ENCODE measurements around the gene SOSTDC1.
A peak's percentile ranks its signal among the peaks of the same experiment; 100 is the strongest.
"Not testable (repeated sequence)": the region's sequence is repeated elsewhere in the genome, so short reads cannot be mapped to it uniquely, and the experiment has no call there.

The SOSTDC1 gene, protein sequence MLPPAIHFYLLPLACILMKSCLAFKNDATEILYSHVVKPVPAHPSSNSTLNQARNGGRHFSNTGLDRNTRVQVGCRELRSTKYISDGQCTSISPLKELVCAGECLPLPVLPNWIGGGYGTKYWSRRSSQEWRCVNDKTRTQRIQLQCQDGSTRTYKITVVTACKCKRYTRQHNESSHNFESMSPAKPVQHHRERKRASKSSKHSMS

DNA sequence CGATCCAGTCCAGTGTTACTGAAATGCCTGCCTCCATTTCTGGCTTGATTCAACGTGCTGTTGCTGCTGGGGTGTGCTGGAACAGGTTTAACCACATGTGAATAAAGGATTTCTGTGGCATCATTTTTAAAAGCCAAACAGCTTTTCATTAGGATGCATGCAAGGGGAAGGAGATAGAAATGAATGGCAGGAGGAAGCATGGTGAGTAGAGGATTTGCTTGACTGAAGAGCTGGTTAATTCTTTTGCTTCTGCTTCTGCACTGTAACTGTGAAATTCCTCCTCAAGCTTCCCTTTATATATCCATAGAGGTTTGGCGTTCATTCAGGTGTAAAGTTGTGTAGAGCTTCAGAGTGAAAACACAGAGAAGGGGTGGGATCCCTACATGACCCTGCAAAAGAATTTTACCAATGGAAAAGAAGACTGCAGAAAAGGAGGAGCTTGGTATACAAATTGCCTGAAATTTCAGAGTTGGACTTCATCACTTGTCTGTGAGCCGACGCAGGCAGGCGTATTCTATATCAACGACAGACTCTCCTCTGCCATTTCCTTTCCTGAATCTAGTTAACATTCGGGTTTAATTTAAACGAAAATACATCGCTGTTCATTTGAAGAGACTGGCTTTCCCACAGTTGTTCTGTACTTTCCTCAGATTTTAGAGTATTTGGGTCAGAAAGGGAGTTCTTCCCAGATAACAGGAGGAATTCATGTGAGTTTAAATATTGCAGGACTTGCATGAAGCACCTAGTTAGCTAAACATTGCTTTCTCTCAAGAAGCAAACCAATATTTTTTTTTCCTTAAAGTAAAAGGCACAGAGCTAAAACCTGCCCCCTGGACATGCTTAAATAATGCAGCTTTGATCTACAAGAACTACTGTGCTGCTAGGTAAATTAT, at the start of gene SOSTDC1:
Gene SOSTDC1, minus strand, starts transcription at position 270 of the 893 bp plus-strand sequence. Its CDS starts 70 bp downstream, at position 200.
- no peak for DNase-seq (ENCODE audit: low read depth)
- peak within 1 kb of the TSS; percentile 28 for H3K4me3 ChIP-seq (ENCODE audit: low read depth, low read length)

DNA sequence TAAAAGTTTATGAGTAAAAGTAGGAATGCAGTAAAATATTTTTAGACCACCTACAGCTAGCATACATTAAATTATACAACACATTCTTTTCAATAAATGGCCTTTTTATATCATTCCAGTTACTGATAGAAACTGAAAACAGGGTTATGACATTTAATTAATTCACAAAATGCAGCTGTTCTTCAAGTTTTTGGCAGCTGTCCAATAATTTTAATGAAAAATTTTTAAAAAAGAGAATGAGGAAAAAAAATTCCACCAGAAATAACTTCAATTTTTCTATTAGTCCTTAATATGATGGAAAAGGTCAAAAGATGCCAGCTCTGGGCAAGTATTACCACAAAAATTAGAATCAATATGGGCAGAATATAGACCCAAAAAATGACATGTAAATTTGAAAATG, 49.2 kb upstream of the SOSTDC1 start:
- DNase-seq (ENCODE audit: low read depth) = no peak
- H3K4me3 ChIP-seq (ENCODE audit: low read depth, low read length) = no peak overlapping the region

DNA sequence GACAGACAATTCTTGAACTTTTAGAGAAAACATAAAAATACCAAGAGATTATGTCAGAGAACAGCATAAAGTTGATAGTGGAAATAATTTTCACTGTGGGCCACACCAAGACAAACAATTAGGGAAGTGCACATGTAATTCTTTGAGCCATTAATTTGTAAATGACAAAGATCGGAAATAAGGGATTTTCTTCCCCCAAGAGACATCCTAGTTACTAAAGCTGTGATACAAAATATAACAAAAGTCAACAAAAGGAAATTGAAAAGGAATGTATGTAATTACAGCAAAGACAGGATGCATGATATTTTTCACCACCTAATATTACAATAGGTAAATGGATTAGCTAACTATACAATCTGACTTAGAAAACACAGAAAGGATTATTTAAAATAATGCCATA, 48.7 kb upstream of the SOSTDC1 start:
- no peak overlapping the region for H3K4me3 ChIP-seq (ENCODE audit: low read depth, low read length)
- no peak for DNase-seq (ENCODE audit: low read depth)

DNA sequence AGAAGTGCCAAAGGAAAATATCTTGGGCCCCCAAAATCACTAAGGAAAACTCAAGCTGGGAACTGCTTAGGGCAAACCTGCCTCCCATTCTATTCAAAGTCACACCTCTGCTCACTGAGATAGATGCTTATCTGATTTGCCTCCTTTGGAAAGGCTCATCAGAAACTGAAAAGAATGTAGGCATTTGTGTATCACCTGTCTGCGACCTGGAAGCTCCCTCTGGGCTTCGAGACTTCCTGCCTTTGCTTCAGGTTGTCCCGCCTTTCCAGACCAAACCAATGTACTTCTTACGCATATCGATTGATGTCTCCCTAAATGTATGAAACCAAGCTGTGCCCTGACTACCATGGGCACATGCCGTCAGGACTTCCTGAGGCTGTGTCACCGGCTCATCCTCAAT, 46.6 kb upstream of the SOSTDC1 start:
- no peak for DNase-seq (ENCODE audit: low read depth)
- H3K4me3 ChIP-seq (ENCODE audit: low read depth, low read length) = no peak overlapping the region

DNA sequence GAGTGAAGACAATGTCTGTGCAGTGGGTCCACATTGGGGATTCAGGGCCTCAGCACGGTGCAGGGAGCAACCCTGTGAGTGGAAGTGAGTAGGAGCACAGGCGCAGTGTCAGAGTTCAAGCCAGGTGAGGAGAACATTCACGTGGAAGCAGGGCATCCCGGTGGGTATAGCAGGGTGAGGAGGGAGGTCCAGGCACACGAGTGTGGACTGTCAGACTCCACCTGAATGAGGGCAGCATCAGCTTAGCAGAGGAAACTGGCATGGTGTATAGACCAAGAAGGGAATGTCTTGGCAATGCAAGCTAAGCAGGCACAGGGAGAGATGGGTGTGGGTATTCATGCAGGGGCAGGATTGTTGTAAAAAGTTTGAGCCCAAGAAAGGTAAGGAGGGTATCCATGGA, 45.8 kb upstream of the SOSTDC1 start:
- no peak overlapping the region for H3K4me3 ChIP-seq (ENCODE audit: low read depth, low read length)
- no peak for DNase-seq (ENCODE audit: low read depth)

DNA sequence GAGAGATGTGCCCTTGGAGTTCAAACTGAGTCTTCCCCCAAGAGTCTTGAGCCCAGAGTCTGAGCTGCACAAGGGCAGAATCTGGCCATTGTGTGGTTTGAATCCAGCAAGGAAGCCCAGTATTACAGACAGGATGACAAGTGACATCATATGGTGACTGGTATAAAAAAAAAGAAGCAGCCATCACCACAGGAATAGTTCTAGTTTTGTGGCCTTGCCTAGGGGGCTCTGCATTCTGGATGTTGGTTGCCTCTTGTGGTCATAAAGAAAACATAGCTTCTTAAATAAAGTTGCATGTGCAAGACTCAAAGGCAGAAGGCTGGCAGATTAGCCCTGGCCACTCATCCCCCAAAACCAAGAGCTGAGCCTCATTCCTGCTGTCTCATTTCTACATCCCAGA, 44.3 kb upstream of the SOSTDC1 start:
- H3K4me3 ChIP-seq (ENCODE audit: low read depth, low read length) = no peak overlapping the region
- DNase-seq (ENCODE audit: low read depth) = no peak

DNA sequence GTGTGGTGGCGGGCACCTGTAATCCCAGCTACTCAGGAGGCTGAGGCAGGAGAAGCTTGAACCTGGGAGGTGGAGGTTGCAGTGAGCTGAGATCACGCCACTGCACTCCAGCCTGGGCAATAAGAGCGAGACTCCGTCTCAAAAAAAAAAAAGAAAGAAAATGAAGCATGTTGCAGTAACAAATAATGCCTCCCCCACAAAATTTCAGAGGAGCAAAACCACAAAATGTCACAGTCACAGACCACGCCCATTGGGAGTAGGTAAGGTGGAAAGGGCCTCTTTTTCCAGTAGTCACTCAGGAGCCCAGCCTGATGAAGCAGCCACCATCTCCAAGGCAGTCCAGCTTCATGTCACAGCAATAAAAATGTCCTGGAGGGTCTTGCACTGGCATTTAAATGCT, 40.9 kb upstream of the SOSTDC1 start:
- not testable (repeated sequence) for DNase-seq (ENCODE audit: low read depth)

DNA sequence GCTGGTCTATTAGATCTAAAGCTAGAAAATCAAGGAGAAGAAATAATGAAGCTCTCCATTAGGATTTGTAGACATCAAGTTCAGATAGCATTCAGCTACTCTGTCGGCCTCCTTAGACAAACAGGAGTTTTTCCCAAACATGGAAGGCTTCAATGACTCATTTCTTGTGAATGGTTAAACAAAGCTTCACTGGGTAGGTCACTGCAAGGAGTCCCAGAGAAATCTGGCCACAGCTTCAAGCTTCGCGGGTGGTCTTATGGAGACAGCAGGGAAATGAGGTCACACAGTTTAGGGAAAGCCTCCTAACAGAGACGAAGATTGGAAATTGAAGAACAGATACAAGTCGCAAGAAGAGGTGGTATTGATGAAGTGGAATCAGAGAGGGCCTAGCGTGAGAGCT, 38.5 kb upstream of the SOSTDC1 start:
- peak; percentile 20 for DNase-seq (ENCODE audit: low read depth)
- H3K4me3 ChIP-seq (ENCODE audit: low read depth, low read length) = no peak overlapping the region

More for the DNA sequence above, 40.9 kb upstream of the SOSTDC1 start:
- not testable (repeated sequence) for H3K4me3 ChIP-seq (ENCODE audit: low read depth, low read length)

DNA sequence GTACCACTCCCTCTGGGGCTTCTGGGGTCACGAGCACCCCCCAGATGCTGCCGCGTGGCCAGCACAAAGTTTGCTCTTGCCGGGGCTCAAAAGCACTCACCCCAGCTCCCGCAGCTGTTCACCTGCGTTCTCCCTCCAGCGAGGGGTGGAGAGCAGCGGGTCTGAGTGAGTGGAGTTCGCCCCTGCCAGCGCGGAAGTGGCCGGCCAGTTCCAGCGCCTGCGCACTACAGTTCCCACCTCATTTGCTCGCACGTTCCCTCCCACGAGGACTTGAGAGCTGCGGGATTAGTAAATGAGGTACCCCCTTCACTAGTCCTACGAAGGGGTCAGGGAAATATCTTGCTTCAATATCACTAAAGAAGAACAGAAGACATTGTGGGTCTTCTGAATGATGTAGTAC, 36.8 kb upstream of the SOSTDC1 start:
- DNase-seq (ENCODE audit: low read depth) = no peak
- no peak overlapping the region for H3K4me3 ChIP-seq (ENCODE audit: low read depth, low read length)

DNA sequence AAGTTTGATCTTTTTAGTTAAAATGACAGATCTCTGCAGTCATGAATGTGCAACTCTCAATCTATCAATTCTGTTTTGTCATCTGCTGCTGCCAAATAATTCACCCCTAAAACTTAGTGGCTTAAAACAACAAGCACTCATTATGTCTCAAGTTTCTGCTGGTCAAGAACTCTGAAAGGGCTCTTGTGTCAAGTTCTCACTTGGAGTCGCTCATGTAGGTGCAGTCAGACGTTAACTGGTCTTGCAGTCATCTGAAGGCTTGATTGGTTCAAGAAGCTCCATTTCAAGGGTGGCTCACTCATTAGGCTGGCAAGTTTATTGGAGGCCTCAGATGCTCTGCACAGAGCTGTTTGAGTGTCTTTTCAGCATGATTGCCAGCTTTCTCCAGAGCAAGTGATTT, 32.6 kb upstream of the SOSTDC1 start:
- H3K4me3 ChIP-seq (ENCODE audit: low read depth, low read length) = no peak overlapping the region
- DNase-seq (ENCODE audit: low read depth) = no peak

DNA sequence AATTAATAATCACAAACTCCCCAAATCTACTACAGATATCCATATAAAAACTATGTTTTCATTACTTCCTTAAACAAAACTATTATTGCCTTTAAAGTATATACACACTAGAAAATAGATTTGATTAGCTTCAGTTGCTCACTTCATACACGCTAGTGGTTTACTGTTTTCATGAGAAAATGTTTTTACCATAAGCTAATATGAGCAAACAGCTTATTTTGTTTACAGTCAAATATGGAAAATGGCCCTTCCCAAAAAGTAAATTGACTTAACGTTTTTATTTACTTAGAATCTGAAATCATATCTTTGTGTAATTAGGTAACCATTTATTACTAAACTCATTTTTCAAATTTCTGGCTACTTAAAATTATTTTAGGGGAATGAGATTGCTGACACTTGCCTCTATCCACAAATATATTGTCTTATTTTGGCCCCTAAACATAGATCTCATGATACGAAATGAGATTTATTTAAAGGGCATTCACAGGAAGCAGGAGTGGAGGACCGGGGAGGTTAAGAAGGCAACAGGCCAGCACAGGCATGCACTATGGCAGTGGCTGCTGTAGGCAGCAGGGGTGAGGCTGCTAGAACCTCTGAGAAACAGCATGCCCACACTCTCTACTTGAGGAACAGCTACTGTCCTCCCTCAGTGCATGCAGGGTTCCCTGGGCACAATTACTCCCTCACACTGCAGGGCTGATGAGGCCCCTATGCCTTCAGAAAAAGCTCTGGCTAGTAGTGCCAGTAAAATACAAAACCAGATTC, 29.6 kb upstream of the SOSTDC1 start:
- H3K4me3 ChIP-seq (ENCODE audit: low read depth, low read length) = no peak overlapping the region
- DNase-seq (ENCODE audit: low read depth) = no peak

DNA sequence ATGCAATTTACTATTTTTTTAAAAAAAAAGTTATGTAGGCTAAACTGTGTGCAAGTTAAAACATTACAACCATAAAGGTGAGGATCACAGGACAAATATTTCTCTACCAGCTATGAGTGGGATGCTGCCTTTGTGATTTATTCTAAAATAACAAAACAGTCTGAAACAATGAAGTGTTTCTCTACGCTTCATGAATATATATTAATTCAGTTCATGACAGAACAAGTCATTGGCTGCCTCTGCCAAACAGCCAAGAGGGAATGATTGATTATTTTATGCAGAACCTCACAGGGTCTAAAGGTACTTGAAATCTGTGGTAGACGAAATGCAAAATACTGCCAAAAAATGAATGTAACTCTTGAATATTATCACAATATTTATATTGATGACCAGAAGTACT, 29.0 kb upstream of the SOSTDC1 start:
- no peak overlapping the region for H3K4me3 ChIP-seq (ENCODE audit: low read depth, low read length)
- DNase-seq (ENCODE audit: low read depth) = no peak

DNA sequence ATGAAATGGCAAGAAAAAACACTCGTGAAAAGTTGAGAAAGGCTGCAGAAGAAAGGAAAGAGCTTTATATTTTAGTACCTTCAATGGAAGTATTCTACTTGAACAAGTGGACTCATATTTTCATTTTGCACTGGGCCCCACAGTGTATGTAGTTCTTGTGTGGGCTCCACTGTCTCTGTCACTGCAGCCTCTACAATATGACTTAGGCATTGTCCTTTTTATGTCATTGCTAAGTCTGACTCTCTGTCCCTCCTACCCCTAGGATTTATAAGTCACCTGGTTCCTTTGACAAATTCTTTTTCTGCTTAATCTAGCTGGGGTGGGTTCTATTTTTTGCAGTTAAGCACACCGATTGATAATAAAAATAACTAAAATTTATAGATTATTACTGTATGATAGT, 27.7 kb upstream of the SOSTDC1 start:
- no peak overlapping the region for H3K4me3 ChIP-seq (ENCODE audit: low read depth, low read length)
- DNase-seq (ENCODE audit: low read depth) = no peak

DNA sequence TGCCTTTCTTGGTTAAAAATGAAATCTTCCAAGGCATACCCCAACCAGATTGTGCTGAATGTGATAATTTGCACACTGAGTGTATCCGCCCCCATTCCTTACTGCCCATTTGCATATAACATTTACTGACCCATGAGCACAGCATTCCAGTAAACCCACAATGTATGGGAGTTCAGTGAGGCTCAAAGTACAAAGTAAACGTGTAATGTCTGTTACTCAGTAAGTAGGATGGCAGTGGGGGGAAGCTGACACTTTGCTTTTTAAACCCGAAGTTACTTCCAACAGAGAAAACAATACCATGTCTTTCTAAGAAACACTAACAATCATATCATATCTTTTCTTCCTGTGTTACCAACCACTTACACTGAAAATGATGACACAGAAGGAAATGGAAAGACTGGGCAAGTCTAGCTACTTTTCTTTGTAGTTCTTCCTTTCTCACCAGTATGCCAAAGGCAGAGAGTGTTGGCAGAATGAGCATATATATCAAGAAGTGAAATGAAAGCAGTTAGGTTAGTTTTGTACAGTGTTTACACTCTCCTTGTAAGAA, 27.1 kb upstream of the SOSTDC1 start:
- peak; percentile 40 for DNase-seq (ENCODE audit: low read depth)
- no peak overlapping the region for H3K4me3 ChIP-seq (ENCODE audit: low read depth, low read length)

DNA sequence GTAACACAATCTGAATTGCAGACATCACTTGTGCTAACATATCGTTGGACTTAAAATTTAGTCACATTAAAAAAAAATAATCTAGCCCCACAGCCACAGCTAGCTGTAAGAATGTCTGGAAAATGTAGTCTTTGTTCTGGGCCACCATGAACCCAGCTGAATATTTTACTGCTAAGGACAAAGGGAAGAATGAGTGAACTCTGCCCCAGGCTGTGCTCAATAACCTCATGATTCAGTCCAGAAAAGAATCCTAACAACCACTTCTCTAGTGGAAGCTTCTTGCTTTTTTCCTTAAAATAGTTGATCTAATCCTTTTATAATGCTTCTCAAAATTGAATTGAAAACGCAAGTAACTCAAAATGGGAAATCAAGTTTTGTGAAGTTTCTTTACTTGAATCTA, 25.6 kb upstream of the SOSTDC1 start:
- no peak for DNase-seq (ENCODE audit: low read depth)
- H3K4me3 ChIP-seq (ENCODE audit: low read depth, low read length) = no peak overlapping the region

DNA sequence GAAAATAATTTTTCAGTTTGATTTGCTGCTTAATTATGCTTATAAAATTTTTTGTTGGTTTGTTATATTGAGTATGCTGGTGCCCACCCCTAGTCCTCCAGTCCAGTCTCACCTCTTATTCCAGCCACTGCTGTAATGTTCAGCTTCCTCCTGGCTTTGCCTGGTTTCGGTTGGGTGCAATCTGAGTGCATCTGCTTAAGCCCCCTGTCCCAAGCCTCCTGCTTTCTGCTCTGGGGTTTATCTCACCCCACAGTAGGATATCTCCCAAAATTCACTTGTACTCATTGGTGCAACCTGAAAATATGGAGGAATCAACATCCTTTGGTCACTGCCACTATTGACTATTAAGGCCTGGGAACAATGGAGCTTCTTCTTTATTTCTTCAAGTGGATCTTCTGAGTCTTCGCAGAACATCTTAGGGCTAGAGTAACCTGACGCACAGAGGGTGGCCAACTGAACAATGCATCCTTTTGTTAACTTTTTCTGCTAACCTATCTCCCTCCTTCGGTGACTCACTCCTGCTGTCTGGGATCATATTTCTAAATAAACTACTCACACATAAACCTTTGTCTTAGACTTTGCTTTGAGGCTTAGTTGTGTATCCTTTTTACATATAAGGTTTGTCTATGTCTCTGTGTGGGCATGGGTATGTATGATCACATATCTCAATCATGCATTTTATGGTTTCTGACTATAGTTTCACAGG, 19.1 kb upstream of the SOSTDC1 start:
- DNase-seq (ENCODE audit: low read depth) = peak; percentile 37
- H3K4me3 ChIP-seq (ENCODE audit: low read depth, low read length) = no peak overlapping the region

DNA sequence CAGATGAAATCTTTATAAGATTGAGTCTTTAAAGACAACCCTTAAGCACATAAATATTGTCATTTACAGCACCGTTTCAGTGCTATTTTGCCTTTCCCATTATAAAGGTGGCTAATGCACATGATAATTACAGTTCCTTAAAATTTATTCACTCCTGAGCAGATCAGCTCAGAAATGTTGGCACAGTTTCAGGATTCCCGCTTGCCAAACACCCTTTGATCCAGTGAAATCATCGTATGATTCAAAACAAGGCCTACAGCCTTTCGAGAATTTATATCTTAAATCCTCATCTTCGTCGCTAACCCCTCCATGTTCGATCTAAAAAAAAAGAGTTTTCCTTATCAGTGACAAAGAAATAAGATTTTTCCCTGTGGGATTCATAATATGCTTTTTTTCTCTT, 14.1 kb upstream of the SOSTDC1 start:
- DNase-seq (ENCODE audit: low read depth) = no peak
- H3K4me3 ChIP-seq (ENCODE audit: low read depth, low read length) = no peak overlapping the region

DNA sequence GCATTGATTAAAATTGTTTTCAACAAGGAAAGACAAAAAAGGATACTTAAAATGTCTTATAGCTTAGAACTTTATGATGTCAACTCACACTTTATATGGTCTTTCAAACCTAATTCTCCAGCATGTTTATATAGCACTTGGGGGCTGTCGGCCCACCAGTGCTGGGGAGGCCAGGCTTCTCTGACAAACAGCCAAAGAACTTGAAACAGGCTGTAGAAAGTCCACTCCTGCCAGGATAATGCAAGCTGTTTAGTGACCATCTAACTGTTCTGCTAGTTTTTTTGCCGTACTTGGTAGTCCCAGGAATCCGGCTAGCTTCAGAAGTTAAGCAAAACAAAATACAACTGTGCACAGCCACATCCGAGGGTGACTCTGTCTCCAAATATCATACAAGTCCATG, 13.6 kb upstream of the SOSTDC1 start:
- no peak overlapping the region for H3K4me3 ChIP-seq (ENCODE audit: low read depth, low read length)
- no peak for DNase-seq (ENCODE audit: low read depth)

DNA sequence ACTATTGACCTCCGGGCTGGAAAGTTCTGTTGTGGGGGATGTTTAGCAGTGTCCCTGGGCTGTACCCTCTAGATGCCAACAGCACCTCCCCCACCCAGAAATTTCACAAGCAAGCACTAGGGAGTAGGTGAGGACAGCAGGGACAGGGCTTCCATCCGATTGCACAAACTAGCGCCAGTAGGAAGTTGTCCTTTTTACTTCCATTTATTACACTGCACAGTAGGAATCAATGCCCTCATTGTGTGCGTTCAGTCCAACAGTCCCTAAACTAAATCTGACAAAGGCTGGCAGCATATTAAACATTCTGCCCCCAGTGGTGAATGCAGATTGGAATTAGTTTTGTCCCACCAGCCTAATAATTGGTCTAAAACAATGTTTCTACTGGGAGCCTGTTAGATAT, 6.4 kb upstream of the SOSTDC1 start:
- DNase-seq (ENCODE audit: low read depth) = no peak
- H3K4me3 ChIP-seq (ENCODE audit: low read depth, low read length) = no peak overlapping the region
